HG03045 (cell line): ENCODE data around the gene KCTD2.
"Not testable (repeated sequence)": the region's sequence is repeated elsewhere in the genome, so short reads cannot be mapped to it uniquely, and the experiment has no call there.

ENCODE experiments used
- ATAC-seq: cut with Tn5 transposase; IDR thresholded peaks from one replicate; pipeline ENCODE4 v1.9.1; 2021; ENCODE audit warnings: mild to moderate bottlenecking, moderate library complexity; ENCODE audit not compliant: unreplicated experiment

Gene KCTD2

DNA sequence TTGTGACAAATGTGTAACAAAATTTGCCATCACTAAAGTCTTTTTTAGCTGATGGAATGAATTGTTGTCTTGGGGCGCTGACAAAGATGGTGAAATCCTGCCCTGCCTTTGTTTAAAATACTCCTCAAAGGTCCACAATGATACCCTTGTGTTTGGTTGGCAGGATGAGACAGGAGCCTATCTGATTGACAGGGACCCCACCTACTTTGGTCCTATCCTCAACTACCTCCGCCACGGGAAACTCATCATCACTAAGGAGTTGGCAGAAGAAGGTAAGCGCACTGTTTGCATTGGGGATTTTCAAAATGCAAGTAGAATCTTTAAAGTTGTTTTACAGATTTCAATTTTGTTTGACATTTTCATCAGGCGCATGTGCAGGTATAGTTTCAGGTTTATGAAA lies 2.0 kb downstream of the KCTD2 start:
- no peak for ATAC-seq

DNA sequence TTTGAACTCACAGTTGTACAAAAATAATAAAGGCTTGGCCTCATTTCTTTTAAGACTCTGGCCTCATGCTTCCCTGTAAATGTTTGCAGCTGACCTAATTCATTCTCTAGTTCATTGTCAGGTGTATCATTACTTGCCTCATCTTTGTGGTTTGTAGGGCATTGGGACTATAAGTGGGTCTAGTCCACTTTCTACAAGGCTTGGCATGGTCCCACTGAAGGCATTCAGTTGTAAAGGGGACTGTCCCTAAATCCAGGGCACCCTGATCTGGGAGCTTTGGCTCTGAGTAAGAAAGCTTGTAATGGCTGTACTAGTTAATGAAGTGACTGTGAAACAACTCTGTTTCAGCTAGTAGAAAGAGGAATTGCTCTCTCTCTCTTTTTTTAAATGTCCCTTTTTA lies 2.7 kb downstream of the KCTD2 start:
- no peak for ATAC-seq

DNA sequence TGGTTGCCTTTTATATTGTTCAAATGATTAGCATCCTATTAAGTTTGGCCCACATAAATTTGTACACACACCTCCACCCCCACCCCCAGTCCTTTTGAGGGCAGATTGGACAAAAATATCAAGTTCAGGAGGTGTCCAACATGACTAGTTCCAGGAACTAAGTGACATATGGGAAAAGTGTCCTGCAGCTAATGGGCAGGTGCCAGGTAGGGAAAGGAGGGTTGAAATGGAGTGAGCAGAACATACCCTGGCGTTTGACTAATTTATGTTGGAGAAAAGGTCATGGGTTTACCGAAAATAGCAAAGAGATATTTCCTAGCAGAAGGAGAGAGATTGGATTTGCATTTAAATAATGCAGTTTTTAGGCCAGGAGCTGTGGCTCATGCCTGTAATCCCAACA lies 4.9 kb downstream of the KCTD2 start:
- ATAC-seq, result no peak

DNA sequence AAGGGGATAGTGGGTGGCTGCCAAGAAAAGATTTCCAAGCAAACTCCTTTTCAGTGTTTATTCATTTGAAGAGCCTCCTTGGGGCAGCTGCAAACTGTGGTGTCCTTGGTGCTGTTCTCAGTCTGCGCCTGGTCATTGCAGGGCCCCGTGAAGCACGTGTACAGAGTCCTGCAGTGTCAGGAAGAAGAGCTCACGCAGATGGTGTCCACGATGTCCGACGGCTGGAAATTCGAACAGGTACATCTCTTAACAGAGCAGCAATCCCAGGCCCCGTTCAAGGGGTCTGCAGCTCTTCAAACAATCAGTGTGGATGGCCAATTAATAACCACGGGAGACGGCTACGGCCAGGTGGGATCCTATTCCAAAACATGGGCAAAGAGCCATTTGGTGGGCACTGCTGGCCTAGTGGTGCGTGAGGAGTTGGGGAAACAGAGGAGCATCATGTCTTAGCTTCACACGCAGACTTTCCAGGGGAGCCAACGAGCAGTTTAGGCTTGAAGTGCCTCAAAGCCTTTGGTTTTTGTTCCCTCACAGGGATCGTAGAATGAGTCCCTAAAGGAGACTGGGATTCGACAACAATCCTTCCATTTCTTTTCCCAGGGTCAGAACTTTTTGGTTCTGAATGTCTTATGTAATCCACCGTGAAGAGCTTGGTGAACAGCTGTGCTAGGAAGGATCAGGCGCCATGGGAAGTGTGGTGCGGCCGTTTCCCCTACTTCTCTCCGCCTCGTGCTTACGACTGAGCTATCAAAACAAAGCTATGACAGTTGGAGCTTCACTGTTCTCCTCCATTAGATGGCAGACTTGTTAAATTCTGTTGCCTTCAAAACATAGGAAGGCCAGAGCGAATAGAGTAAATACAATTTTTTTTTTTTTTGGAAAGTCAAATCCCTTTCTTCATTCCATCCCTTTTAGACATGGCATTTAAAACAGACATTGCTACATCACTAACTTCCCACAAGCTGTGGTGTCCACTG lies 12.6 kb downstream of the KCTD2 start:
- ATAC-seq, result no peak

DNA sequence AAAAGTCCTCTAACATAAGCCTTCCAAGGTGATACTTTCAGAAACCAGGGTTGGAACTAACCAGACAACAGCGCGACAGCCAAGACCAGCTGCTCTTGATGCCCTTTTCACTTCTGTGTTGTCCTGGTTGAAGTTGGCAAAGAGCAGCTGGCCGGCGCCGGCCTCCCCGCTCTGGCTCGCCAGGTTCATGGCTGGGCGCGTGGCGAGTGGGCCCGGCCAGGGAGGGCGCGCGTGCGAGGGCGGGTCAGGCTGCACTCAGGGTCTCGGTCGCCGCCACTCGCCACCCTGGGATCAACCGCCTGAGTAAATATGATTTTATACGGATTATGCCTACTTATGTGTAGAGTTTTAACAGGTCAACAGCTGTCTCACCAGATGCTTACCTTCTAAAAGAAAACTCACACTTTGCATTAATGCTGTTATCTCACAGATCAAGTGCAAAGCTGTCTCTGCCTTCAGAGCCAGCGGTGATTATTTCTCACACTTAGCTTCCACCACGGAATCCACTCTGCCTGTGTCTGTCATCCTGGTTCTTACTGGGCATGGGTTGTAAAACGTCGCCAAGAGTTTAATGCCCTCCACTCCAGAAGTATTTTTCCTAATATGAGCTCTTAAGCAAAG lies 13.5 kb downstream of the KCTD2 start:
- ATAC-seq, result no peak

DNA sequence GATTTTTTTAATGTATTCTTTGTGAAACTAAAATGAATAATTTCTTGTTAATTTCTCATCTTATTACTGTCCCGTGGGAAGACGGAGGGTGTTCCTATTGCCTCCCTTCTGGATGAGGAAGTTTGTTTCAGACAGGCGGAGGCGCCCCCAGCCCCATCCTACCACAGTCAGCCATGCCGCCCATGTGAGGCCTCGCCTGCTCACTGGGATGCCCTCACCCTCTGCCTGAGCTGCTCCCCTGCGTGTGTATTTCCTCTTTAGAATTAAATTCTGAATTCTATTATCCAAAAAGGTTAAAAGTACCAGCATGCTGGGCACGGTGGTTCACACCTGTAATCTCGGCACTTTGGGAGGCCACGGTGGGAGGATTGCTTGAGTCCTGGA lies 14.0 kb downstream of the KCTD2 start:
- ATAC-seq, result no peak

DNA sequence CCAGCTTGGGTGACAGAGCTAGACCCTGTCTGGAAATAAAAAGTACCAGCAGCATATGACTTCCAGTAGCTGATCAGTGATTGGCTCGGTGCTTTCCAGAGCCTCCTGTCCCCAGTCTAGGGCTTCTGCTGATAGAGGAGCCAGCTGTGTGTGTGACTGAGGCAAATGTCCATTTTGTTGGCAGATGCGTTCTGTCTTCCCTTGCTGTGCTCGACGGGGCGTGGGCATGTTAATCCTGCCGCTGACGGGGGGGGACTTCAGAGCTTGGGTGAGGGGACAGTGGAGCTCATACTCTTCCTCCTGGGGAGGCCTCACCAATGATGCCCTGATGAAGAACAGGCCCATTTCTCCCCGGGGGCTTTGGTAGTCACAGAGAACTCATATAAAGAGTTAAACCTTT lies 14.6 kb downstream of the KCTD2 start:
- no peak for ATAC-seq

DNA sequence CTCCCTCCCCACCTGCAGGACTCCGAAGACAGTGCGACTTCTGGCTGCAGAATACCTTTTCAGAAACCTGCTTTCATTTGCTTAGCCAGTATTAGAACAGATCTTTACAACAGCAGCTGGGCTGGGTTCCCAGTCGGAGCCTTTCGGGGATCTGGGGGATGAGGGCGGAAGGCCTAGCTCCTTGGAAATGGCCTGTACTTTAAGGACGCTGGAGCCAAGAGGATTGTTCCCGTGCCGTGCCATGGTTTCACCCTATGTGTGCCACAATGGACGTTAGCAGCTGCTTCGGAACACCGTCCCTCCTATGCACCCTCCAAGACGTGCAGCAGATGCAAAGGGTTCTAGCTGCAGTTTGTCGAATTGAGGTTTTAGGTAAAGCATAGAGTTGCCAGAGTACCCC lies 16.2 kb downstream of the KCTD2 start:
- ATAC-seq, result no peak

DNA sequence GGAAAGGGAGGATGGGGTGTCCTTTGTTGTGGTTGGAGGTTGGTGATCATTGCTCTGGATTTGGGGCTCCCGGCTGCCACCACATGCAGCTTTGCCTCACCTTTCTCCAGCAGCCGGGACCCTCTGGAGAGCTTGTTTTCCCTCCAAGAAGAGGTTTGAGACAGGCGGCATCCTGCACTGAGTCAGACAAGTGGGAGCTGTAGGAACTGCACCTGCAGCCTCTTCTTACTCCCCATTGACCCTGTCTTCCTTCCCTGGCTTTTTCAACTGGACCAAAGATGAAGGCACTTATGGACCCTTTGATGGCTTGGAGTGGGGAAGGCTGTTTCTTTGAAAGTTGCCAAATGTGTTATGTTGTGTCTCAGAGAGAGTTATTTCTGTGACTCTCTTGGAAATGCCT lies 16.6 kb downstream of the KCTD2 start:
- ATAC-seq, result no peak

DNA sequence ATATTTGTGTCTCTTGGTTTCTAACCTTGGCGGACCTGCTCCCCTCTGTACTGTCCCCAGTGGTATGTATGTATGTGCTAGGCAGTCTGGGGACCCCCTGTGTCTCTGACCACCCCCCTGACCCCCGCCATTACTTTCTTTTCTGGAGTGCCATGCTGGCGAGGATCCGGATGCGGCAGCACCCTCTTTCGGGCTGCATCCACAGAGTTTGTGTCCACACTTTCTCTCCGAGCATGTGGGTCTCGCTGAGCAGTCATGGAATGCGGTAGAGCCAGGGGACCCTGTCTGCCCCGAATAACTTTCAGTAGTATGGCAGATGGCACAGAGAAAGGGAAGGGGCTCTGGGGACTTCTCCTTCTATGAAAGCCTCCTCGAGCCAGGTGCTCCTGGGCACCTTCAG lies 17.0 kb downstream of the KCTD2 start:
- no peak for ATAC-seq

DNA sequence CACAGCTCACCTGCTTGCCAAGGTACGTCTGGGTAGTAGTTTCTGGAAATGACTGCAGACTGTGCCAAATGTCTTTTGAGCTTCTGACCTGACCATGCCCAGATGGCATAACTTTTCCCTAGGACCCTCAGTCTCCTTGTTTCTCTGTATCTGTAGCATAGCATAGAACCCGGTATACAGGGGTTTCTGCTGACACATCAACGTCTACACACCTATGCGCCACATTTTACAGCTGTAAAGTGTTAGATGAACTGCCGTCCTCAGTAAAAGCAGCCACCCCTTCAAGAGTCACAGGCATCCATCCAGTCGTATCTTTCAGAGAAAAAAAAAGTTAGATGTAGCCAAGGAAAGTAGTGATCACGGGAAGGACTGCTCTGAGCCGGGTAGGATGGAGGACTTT lies 17.4 kb downstream of the KCTD2 start:
- ATAC-seq, result no peak

DNA sequence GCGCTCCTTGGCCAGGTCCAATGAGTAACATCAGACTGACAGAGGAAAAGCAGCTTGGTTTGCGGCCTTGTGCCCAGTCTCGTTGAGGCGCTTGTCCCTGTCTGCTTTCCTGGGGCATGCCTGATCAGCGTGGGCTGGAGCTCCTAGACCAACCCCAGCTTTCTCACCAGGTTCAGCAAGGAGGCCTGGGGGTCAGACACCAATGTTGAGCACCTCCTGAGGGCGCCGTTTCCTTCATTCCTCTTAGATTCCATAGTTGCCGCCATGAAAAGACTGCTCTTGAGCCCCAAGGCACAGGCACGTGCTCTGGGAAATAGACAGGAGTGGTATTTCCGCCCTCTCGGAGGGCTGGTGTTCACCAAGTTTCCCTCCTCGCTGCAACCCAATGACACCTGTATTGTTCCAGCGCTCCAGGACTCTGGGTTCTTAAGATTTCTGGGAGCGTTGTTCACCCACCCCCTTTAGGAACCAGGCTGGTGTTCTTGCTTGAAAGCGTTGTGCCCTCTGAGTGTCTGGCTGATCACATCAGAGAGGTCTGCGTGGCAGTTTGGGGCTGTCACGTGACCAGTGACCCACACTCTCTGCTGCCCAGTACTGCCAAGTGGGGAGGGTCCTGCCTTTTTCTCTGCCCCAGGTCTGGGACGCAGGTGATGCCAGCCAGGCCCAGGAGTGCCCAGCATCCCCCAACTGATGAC lies 18.0 kb downstream of the KCTD2 start:
- no peak for ATAC-seq

DNA sequence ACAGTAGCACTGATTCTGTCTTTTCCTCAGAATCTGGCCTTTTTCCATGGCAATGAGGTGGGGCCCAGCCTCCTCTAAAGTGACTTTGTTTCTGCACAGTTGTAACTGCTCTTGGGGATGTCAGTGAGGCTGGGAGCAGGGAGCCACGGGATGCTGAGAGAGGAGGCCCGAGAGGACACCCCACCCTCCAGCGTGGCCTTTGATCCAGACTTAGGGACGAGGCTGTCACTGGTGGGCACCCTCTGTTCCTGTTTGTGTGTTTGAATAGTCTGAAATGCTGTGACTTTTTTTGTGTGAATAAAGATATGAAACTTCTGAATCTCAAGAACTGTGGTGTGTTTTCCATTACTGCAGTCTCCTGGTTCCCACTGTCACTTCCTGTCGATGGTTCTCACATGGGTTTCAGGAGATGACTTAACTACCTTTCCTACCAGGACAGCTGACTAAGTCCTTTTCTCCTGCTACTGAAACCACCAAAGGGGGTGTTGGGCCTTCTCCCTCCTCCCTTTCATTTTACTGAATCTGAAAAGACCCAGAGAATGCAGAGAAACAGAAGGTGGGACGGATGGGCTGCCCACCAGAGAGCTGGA lies 18.6 kb downstream of the KCTD2 start:
- ATAC-seq, result no peak

DNA sequence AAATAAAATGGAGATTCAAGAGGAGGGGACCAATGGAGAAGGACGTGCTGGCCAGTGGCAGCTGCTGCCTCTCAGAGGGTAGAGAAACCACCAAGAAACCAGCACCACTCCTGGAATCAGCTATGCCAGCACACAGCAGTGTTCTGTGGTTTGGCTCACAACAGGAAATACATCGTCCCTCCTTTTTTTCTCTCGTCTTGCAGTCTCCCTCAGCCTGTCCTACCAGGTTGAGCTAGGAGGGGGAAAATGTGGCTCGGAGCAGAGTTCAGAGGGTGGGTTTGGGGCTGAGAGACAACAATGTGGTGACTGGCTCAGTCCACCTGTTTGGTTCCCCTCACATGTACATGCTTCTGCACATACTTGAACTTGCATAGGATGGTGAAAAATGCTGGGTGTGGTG lies 20.8 kb downstream of the KCTD2 start:
- no peak for ATAC-seq

DNA sequence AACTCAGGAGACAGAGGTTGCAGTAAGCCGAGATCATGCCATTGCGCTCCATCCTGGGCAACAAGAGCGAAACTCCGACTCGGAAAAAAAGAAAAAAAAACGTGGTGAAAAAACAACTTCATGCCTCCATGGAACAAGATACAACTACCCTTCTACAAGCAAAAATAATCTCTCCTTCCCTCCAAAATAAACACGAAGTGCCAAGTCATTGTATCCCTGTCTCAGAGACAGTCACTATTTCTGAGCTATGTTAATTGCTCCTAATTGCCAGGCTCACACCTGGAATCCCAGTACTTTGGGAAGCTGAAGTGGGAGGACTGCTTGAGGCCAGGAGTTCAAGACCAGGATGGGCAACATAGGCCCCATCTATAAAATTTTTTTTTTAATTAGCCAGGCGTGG lies 21.7 kb downstream of the KCTD2 start:
- ATAC-seq, result no peak

DNA sequence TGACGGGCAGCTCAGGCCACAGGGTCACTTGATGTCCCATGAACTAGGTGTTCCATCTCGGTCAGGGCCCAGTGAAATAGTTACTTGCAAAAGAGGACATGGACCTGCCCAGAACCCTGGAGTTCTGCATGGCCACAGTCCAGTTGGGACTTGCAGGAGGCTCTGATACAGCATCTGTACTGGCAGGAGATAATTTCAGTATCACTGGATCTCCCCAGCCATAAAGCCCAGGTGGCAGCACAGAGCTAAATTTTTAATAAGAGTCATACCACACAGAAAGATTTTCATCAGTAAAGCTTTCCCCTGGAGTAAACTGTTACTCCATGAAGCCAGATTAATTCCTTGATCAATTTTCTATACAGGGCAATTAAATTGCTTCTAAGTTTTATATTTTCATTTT lies 22.8 kb downstream of the KCTD2 start:
- ATAC-seq, result no peak

DNA sequence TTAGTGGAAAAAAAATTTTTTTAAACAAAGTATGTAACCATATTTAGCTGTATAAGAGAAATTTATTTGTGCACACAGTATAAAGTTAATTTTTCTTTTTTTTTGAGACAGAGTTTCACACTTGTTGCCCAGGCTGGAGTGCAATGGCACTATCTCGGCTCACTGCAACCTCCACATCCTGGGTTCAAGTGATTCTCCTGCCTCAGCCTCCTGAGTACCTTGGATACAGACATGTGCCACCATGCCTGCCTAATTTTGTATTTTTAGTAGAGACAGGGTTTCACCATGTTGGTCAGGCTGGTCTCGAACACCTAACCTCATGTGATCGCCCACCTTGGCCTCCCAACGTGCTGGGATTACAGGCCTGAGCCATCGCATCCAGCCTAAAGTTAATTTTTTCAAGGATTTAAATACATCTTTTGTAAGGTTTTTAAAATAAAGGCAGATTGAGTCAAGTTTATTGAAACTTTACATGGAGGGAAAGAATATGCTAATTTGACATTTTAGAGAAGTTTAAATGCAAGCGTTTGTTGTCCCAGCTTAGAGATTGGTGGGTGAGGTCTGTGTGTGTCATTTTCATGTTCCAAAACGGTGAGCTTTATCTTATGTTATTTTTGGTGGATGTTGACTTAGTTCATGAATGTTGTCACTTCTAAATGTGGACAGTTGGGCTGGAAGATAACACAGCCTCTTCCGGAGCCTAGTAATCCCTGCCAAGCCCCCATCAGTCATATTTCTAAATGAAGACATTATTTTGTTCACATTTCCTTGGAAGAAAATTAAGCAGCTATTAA lies 24.6 kb downstream of the KCTD2 start:
- ATAC-seq, result not testable (repeated sequence)

DNA sequence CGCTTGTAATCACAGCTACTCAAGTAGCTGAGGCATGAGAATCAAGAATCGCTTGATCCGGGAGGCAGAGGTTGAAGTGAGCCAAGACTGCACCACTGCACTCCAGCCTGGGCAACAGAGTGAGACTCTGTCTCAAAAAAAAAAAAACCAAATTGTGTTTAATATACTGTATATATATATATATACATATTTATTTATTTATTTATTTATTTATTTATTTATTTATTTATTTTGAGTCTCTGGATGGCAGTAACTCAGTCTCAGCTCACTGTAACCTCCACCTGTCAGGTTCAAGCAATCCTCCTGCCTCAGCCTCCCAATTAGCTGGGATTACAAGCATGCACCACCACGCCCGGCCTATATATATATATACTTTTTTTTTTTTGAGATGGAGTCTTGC lies 25.9 kb downstream of the KCTD2 start:
- ATAC-seq, result not testable (repeated sequence)

DNA sequence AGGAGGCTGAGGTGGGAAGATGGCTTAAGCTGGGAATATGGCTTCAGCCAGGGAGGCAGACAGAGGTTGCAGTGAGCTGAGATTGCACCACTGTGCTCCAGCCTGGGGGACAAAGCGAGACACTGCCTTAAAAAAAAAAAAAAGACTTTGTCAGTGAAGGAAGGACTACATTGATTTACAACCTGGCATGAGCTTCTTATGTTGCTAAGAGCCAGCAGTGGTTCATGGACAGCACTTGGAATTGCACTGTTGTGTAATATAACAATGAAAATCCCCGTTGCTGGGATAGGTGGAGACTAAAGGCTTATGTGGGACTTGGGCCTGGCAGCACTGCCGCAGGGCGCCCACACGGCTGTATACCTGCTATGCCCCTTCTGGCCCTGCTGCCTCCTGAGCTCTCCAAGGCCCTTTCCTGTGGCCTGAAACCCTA lies 26.6 kb downstream of the KCTD2 start:
- ATAC-seq, result no peak

DNA sequence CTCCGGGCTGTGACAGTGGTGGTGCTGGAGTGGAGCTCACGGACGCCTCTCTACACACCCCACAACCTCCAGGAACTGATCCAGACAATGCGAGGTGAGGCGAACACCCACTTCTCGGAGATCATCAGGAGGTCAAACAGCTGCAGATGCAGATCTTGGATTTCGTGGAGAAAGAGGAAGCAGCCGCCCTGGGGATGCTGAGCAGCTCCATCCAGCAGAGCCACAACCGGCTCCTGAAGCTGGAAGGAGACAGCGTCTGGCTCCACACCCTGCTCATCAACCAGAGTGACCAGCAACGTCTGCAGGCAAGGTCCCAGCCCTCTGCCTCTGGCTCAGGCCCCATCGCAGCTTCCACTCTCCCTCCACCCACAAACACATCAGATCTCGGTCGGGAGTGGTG lies 27.5 kb downstream of the KCTD2 start:
- ATAC-seq, result no peak
